DND-41 (cell line): ENCODE measurements around the gene ASB9.

Experiments used
- ATAC-seq: fragments of 200-7000 bp; cut with Tn5 transposase; 3 replicates; pipeline ENCODE4 v1.9.1; 2021; ENCODE audit warnings: low read depth; ENCODE audit not compliant: insufficient read depth
- DNase-seq: peaks from one replicate; pipeline ENCODE4 v3.0.0-alpha.2; 2020
- H2AFZ ChIP-seq: 2 replicates; pipeline ENCODE4 v1.6.0; 2012; ENCODE audit warnings: low read depth, low read length
- H3K27ac ChIP-seq: 2 replicates; pipeline ENCODE4 v1.5.1; 2012; ENCODE audit warnings: low read length, inconsistent platforms
- H3K27me3 ChIP-seq: fragments of 200-600 bp; sonication (generic); 2 replicates; pipeline ENCODE4 v1.6.0; 2012; ENCODE audit warnings: low read length, mild to moderate bottlenecking, inconsistent platforms; ENCODE audit not compliant: insufficient read depth, poor library complexity
- H3K36me3 ChIP-seq: 2 replicates; pipeline ENCODE4 v1.5.1; 2012; ENCODE audit warnings: low read length, inconsistent platforms; ENCODE audit not compliant: insufficient read depth
- H3K4me1 ChIP-seq: 2 replicates; pipeline ENCODE4 v1.5.1; 2012; ENCODE audit warnings: mild to moderate bottlenecking, low read length; ENCODE audit not compliant: insufficient read depth
- H3K4me2 ChIP-seq: 2 replicates; pipeline ENCODE4 v1.6.0; 2012; ENCODE audit warnings: mild to moderate bottlenecking, moderate library complexity, low read length, inconsistent platforms; ENCODE audit not compliant: insufficient read depth
- H3K4me3 ChIP-seq, 2 experiments: fragments of 200-600 bp in 1 of 2; shearing (Covaris generic) in 1 of 2; 2 replicates each; pipeline ENCODE4 v1.5.1; 2012 to 2016; ENCODE audit warnings: inconsistent platforms in 2 of 2, low read length in 2 of 2, mild to moderate bottlenecking in 2 of 2, low read depth in 1 of 2, moderate library complexity in 1 of 2
- H3K79me2 ChIP-seq: 2 replicates; pipeline ENCODE4 v1.6.0; 2012; ENCODE audit warnings: low read length, inconsistent platforms; ENCODE audit not compliant: insufficient read depth
- H3K9ac ChIP-seq: 2 replicates; pipeline ENCODE4 v1.6.0; 2012; ENCODE audit warnings: low read depth, mild to moderate bottlenecking, inconsistent platforms, low read length, moderate library complexity
- H3K9me3 ChIP-seq: 2 replicates; pipeline ENCODE4 v1.5.1; 2012; ENCODE audit warnings: low read length, moderate library complexity, mild to moderate bottlenecking, inconsistent platforms; ENCODE audit not compliant: insufficient read depth, severe bottlenecking
- H4K20me1 ChIP-seq: 2 replicates; pipeline ENCODE4 v1.6.0; 2012; ENCODE audit warnings: low read length; ENCODE audit not compliant: insufficient read depth
- EZH2 ChIP-seq: IDR thresholded peaks from 3 replicates; pipeline ENCODE4 v1.6.1; 2012; ENCODE audit warnings: borderline replicate concordance, low read depth, mild to moderate bottlenecking, moderate library complexity, low read length, inconsistent platforms; ENCODE audit not compliant: severe bottlenecking
- TF ChIP-seq, protein P1 (sequence below): IDR thresholded peaks from 2 replicates; pipeline ENCODE4 v1.5.1; 2012; ENCODE audit warnings: borderline replicate concordance, low read length, moderate library complexity, mild to moderate bottlenecking; ENCODE audit not compliant: poor library complexity, severe bottlenecking; ENCODE audit errors: extremely low read depth

Gene ASB9

GRCh38 chrX:15233416-15234015 is 36.4 kb downstream of the ASB9 start:
- Histone ChIP-seq H3K4me3 (no peak overlapping the region), H3K36me3 (no peaks in the 10 kb centered on the region), H4K20me1 (no peaks in the 10 kb centered on the region), H3K27ac (no peak overlapping the region), H3K9ac (no peak overlapping the region), H3K4me1 (no peaks in the 10 kb centered on the region), H3K4me2 (no peak overlapping the region), H3K79me2 (no peaks in the 10 kb centered on the region), H3K27me3 (no peaks in the 10 kb centered on the region), H3K9me3 (no peaks in the 10 kb centered on the region), H2AFZ (no peak overlapping the region)
- DNase-seq: no peak
- TF ChIP-seq, protein P1, sequence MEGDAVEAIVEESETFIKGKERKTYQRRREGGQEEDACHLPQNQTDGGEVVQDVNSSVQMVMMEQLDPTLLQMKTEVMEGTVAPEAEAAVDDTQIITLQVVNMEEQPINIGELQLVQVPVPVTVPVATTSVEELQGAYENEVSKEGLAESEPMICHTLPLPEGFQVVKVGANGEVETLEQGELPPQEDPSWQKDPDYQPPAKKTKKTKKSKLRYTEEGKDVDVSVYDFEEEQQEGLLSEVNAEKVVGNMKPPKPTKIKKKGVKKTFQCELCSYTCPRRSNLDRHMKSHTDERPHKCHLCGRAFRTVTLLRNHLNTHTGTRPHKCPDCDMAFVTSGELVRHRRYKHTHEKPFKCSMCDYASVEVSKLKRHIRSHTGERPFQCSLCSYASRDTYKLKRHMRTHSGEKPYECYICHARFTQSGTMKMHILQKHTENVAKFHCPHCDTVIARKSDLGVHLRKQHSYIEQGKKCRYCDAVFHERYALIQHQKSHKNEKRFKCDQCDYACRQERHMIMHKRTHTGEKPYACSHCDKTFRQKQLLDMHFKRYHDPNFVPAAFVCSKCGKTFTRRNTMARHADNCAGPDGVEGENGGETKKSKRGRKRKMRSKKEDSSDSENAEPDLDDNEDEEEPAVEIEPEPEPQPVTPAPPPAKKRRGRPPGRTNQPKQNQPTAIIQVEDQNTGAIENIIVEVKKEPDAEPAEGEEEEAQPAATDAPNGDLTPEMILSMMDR: no peak
- no peak for TF ChIP-seq EZH2
- no peak for ATAC-seq

DNA sequence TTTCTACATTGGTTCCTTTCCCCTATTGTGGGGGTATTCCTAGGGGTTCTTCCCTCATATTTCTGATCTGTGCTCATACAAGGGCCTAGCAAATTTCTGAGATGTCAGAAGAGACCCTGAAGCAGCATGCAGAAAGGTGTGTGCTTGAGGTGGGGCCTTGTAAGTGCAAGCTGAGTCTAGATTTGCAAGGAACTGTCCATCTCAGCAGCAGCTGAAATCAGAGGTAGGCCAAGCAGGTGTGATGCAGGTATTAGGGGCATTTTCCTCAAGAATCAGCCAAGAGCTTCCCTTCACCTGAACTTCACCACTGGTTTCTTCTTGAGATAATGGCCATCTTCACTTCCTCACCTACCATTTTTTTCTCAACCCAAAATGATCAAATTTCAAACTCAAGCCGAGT is 45.1 kb downstream of the ASB9 start:
- DNase-seq (no peak), ATAC-seq (no peak)
- Histone ChIP-seq H3K36me3 (no peaks in the 10 kb centered on the region), H2AFZ (no peak overlapping the region), H4K20me1 (no peaks in the 10 kb centered on the region), H3K79me2 (no peaks in the 10 kb centered on the region), H3K9ac (no peak overlapping the region), H3K27ac (no peak overlapping the region), H3K9me3 (no peaks in the 10 kb centered on the region), H3K27me3 (no peaks in the 10 kb centered on the region), H3K4me2 (no peak overlapping the region), H3K4me3 (no peak overlapping the region), H3K4me1 (no peaks in the 10 kb centered on the region)
- TF ChIP-seq, protein P1: no peak

GRCh38 chrX:15221321-15221720 is 48.6 kb downstream of the ASB9 start:
- no peak for DNase-seq

More at GRCh38 chrX:15221321-15221720, 48.6 kb downstream of the ASB9 start:
- Histone ChIP-seq H3K9me3 (no peaks in the 10 kb centered on the region), H3K27ac (no peak overlapping the region), H3K36me3 (no peaks in the 10 kb centered on the region), H4K20me1 (no peaks in the 10 kb centered on the region), H3K9ac (no peak overlapping the region), H3K27me3 (no peaks in the 10 kb centered on the region), H3K4me3 (no peak overlapping the region), H3K4me2 (no peak overlapping the region), H3K4me1 (no peaks in the 10 kb centered on the region), H2AFZ (no peak overlapping the region), H3K79me2 (no peaks in the 10 kb centered on the region)
- TF ChIP-seq, protein P1: no peak
- TF ChIP-seq EZH2: no peak
- no peak for ATAC-seq
